GM23248 (cell line): Measurements from ENCODE around the gene RPL13.

Experiments used
- EZH2 ChIP-seq: fragments of 200-600 bp; sonication (generic); IDR thresholded peaks from 2 replicates; pipeline ENCODE4 v1.6.1; 2018; ENCODE audit warnings: antibody characterized with exemption, mild to moderate bottlenecking; ENCODE audit not compliant: insufficient read depth, poor library complexity, severe bottlenecking
- EZH2phosphoT487 ChIP-seq: fragments of 200-600 bp; sonication (generic); IDR thresholded peaks from 2 replicates; pipeline ENCODE4 v1.6.1; 2018; ENCODE audit warnings: antibody characterized with exemption, moderate library complexity, mild to moderate bottlenecking, low read depth; ENCODE audit not compliant: insufficient read depth

GRCh38 chr16:89589241-89589926, 28.9 kb downstream of the RPL13 start:
- TF ChIP-seq EZH2 (no peak), EZH2phosphoT487 (no peak)
